A673 (cell line): ENCODE results near the gene SLC1A5.

ENCODE experiments used
- CTCF ChIP-seq: fragments of 300-800, 200-600 bp; sonication (generic); conservative IDR thresholded peaks from 2 replicates; pipeline ENCODE4 v1.5.1; 2017; ENCODE audit warnings: low read depth, mild to moderate bottlenecking, antibody characterized with exemption, low read length, moderate library complexity, mixed read lengths
- EZH2 ChIP-seq: fragments of 200-600 bp; sonication (generic); IDR thresholded peaks from 2 replicates; pipeline ENCODE4 v1.6.1; 2017; ENCODE audit warnings: borderline replicate concordance, low read depth, mild to moderate bottlenecking, mixed read lengths, antibody characterized with exemption, low read length; ENCODE audit not compliant: poor library complexity, severe bottlenecking

- TF ChIP-seq CTCF (no peak), EZH2 (no peak)
Measured at GRCh38 chr19:46787040-46787330, 1.4 kb downstream of the SLC1A5 start.
